Measurements from ENCODE around the gene GALNT2. TPM values are rescaled to one million over a fixed set of nuclear protein-coding genes. Genes with fewer than 3 reads are reported as not detected.

The GALNT2 gene
- total RNA-seq, 1 donor from 2014 or later: 28.3 TPM

DNA sequence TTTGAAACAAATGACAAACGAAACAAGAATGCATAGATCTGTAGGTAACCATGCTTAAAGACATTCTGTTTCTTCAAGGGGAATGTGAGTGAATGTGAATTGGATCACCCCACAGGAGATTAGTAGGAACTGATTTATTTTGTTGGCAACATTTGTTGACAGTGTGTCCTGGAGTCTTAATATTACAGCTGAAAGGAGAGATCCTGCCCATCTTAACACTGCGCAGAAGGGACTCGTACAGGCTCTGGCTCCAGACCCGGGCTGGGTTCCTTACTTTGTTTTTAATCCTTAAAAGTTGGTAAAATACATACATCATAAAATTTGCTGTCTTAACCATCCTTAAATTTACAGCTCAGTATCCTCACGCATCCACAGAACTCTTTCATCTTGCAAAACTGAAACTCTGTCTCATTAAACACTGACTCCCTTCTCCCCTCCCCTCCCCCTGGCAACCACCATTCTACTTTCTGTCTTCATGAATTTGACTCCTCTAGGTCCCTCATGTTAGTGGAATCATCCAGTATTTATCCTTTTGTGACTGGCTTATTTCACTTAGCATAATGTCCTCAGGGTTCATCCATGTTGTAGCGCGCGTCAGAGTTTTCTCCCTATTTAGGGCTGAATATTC lies 74.1 kb downstream of the GALNT2 start:
- no peaks in the 10 kb centered on the region for H3K9me3 ChIP-seq (replicated peaks)
- DNase-seq: no peak
- H3K27ac ChIP-seq (replicated peaks): peak overlapping the region; percentile 12
- intact Hi-C loops (cut with micrococcal nuclease): no loop called here
- peaks cover 86% of the 10 kb centered on the region for H3K4me1 ChIP-seq
- H3K4me3 ChIP-seq: no peak overlapping the region
- H3K36me3 ChIP-seq: no peaks in the 10 kb centered on the region
- TF ChIP-seq, protein P1, sequence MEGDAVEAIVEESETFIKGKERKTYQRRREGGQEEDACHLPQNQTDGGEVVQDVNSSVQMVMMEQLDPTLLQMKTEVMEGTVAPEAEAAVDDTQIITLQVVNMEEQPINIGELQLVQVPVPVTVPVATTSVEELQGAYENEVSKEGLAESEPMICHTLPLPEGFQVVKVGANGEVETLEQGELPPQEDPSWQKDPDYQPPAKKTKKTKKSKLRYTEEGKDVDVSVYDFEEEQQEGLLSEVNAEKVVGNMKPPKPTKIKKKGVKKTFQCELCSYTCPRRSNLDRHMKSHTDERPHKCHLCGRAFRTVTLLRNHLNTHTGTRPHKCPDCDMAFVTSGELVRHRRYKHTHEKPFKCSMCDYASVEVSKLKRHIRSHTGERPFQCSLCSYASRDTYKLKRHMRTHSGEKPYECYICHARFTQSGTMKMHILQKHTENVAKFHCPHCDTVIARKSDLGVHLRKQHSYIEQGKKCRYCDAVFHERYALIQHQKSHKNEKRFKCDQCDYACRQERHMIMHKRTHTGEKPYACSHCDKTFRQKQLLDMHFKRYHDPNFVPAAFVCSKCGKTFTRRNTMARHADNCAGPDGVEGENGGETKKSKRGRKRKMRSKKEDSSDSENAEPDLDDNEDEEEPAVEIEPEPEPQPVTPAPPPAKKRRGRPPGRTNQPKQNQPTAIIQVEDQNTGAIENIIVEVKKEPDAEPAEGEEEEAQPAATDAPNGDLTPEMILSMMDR (IDR thresholded peaks at IDR 0.05; ENCODE audit: borderline replicate concordance): no peak
- H3K27me3 ChIP-seq (ENCODE audit: low read depth): no peaks in the 10 kb centered on the region

DNA sequence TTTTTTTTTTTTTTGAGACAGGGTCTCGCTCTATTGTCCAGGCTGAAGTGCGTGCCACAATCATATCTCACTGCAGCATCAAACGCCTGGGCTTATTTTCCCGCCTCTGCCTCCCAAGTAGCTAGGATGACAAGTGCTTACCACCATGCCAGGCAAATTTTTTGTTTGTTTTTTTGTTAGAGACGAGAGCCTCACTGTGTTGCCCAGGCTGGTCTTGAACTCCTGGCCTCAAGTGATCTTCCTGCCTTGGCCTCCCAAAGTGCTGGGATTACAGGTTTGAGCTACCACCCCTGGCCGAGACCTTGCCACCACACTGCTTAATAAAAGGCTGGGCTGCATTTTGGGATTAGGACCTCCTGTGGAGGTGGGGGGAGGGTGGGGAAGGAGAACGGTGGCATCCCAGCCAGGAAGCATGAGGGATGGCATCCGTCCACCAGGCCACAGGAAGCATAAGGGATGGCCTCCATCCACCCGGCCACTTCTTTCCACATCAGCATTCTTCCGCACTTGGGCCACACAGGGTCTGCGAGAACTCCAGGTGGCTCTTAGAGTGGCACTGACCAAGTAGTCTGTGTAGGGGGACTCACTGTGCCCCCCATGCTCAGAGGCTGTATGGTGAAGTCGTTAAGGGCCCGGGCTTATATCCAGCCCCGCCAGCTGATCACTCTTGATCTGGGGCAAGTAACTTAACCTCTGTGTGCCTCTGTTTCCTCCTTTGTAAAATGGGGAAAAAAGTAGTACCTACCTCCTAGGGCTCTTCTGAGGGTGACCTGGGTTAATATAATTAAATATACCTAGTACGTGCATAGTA lies 75.0 kb downstream of the GALNT2 start:
- H3K4me3 ChIP-seq: no peak overlapping the region
- peaks cover 86% of the 10 kb centered on the region for H3K4me1 ChIP-seq
- no peaks in the 10 kb centered on the region for H3K27me3 ChIP-seq (ENCODE audit: low read depth)
- no peaks in the 10 kb centered on the region for H3K9me3 ChIP-seq (replicated peaks)
- H3K36me3 ChIP-seq: no peaks in the 10 kb centered on the region
- intact Hi-C loops (cut with micrococcal nuclease): no loop called here
- DNase-seq: no peak
- TF ChIP-seq, protein P1 (IDR thresholded peaks at IDR 0.05; ENCODE audit: borderline replicate concordance): no peak
- no peak overlapping the region for H3K27ac ChIP-seq (replicated peaks)

DNA sequence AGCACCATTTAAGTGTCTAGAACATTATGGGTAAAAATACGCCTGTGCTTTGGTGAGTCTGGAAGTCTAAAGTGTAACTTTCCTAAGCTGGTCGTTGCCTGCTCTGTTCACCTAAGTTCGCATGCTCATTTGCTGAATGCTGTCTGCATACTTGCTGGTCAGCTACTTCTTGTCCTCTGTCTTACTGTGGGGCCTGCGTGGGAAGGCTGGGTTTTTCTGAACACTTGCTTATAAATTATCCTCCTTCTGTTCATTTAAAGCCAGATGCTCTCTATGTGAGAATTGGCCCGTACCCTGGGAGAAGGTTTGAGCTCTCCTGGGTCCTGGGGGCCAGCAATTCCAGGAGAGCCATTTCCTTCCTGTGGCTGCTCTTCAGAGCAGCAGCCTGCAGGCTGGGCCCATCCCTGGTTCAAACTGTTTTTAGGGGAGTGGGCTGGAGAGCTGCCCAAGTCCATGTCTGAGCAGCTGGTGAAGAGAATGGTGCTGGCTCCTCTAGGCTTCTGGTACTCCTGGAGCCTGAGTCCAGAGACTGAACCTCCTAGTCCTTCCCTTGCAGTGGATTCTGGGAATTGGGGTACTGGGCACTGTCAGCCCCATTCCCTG lies 75.7 kb downstream of the GALNT2 start:
- H3K36me3 ChIP-seq: no peaks in the 10 kb centered on the region
- H3K4me3 ChIP-seq: no peak overlapping the region
- peaks cover 86% of the 10 kb centered on the region for H3K4me1 ChIP-seq
- intact Hi-C loops (cut with micrococcal nuclease): no loop called here
- H3K27me3 ChIP-seq (ENCODE audit: low read depth): no peaks in the 10 kb centered on the region
- TF ChIP-seq, protein P1 (IDR thresholded peaks at IDR 0.05; ENCODE audit: borderline replicate concordance): no peak
- H3K27ac ChIP-seq (replicated peaks): peak overlapping the region; percentile 27
- DNase-seq: no peak
- no peaks in the 10 kb centered on the region for H3K9me3 ChIP-seq (replicated peaks)

DNA sequence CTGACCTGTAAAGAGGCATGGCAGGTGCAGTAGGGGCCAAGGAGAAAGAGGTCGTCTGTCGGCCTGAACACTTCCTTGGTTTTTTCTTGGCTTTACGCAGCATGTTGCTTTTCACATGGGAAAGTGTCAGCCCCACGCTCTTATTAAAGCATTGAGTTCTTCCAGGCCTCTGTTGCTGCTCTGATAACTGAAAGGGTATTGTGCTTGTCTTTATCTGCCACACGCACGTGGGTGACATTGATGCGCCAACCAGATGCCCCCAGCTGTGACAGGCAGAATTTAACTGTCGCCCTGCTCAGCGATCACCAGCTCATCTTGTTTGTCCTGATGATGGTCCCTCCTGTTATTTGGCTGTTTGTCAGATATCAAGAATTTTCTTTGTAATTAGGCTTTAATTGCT lies 76.5 kb downstream of the GALNT2 start:
- Histone ChIP-seq H3K27me3 (ENCODE audit: low read depth) (no peaks in the 10 kb centered on the region), H3K4me1 (peaks cover 89% of the 10 kb centered on the region), H3K36me3 (no peaks in the 10 kb centered on the region), H3K27ac (replicated peaks) (peak overlapping the region; percentile 27), H3K9me3 (replicated peaks) (no peaks in the 10 kb centered on the region), H3K4me3 (no peak overlapping the region)
- intact Hi-C loops (cut with micrococcal nuclease): no loop called here
- TF ChIP-seq, protein P1 (IDR thresholded peaks at IDR 0.05; ENCODE audit: borderline replicate concordance): no peak
- no peak for DNase-seq

DNA sequence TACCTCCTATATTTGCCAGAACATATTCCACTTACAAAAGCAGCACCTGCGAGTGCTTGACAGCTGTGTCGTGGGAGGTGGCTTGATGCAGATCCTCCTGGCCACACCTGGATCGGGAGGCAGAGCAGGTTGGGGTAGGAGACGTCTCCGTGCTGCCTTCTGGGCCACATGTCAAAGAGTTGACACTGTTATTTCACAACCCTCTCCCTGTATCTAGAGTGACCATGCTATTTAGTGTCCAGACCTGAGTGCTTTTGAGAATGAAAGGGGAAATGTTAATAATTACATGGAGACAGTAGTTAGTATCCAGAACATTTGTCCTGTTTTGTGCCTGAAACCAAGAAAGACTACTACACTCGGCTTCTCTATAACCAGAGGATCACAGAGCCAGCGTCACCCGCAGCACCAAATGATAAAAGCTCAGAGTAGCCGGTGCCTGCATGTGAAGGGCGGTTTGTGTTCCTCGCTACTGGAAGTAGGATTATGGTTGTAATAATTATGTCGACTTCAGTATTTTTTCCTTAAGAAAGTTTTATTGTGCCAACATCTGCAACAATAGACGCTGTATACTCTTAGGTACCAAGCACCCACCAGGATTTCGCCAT lies 77.1 kb downstream of the GALNT2 start:
- H3K9me3 ChIP-seq (replicated peaks): no peaks in the 10 kb centered on the region
- peaks cover 89% of the 10 kb centered on the region for H3K4me1 ChIP-seq
- intact Hi-C loops (cut with micrococcal nuclease): no loop called here

More for the DNA sequence above, 77.1 kb downstream of the GALNT2 start:
- Histone ChIP-seq H3K27me3 (ENCODE audit: low read depth) (no peaks in the 10 kb centered on the region), H3K36me3 (no peaks in the 10 kb centered on the region), H3K27ac (replicated peaks) (no peak overlapping the region), H3K4me3 (no peak overlapping the region)
- TF ChIP-seq, protein P1 (IDR thresholded peaks at IDR 0.05; ENCODE audit: borderline replicate concordance): no peak
- no peak for DNase-seq

Data from left ventricle myocardium inferior (tissue), 1 donor.